Esophagus (tissue), 2 donors: ENCODE data around the gene RGS1. TPM values are rescaled to one million over a fixed set of nuclear protein-coding genes. Genes with fewer than 3 reads are reported as not detected.

Experiments
- H3K27ac ChIP-seq, 2 donors: one replicate each; pipeline ENCODE4 v1.5.1; 2013; ENCODE audit warnings: low read depth in 2 of 2, mild to moderate bottlenecking in 2 of 2, inconsistent platforms in 1 of 2, low read length in 1 of 2, moderate library complexity in 1 of 2
- H3K27me3 ChIP-seq, 2 donors: one replicate each; pipeline ENCODE4 v1.6.1; 2013; ENCODE audit warnings: low read length in 2 of 2, control low read depth in 1 of 2, mild to moderate bottlenecking in 1 of 2; ENCODE audit not compliant: insufficient read depth in 2 of 2, control insufficient read depth in 1 of 2
- H3K36me3 ChIP-seq, 2 donors: one replicate each; pipeline ENCODE4 v1.6.1; 2013; ENCODE audit warnings: low read length in 1 of 2; ENCODE audit not compliant: control insufficient read depth in 2 of 2, insufficient read depth in 2 of 2
- H3K4me1 ChIP-seq, 2 donors: one replicate each; pipeline ENCODE4 v1.6.1; 2013; ENCODE audit warnings: low read length in 1 of 2; ENCODE audit not compliant: control insufficient read depth in 2 of 2, insufficient read depth in 2 of 2
- H3K4me3 ChIP-seq, 2 donors: one replicate each; pipeline ENCODE4 v1.5.1; 2013; ENCODE audit warnings: low read length in 2 of 2, mild to moderate bottlenecking in 2 of 2, low read depth in 1 of 2, moderate library complexity in 1 of 2
- H3K9me3 ChIP-seq, 2 donors: one replicate each; pipeline ENCODE4 v1.6.1; 2013; ENCODE audit warnings: mild to moderate bottlenecking in 2 of 2, low read depth in 1 of 2, low read length in 1 of 2, moderate library complexity in 1 of 2; ENCODE audit not compliant: control insufficient read depth in 2 of 2, insufficient read depth in 1 of 2
- WGBS, 2 donors: extraction: QIAGEN DNeasy Blood & Tissue Kit; methylation state at CpG; one replicate each; pipeline ENCODE4 v1.1.7; 2013; 5-methylcytosine and 5-hydroxymethylcytosine counted together
- polyA plus RNA-seq, 2 donors: library from polyadenylated mRNA; stranded (reverse); fragments of 200-250 nt; gene quantifications; one replicate each; pipeline ENCODE4 v1.2.3, GENCODE V29; 2013
- donor health status: healthy with polysubstance abuse.
- donor health status: Bipolar disorder and iron deficiency.

RGS1 gene
- polyA plus RNA-seq, 2 donors, result 4.7 to 7.7 TPM

DNA sequence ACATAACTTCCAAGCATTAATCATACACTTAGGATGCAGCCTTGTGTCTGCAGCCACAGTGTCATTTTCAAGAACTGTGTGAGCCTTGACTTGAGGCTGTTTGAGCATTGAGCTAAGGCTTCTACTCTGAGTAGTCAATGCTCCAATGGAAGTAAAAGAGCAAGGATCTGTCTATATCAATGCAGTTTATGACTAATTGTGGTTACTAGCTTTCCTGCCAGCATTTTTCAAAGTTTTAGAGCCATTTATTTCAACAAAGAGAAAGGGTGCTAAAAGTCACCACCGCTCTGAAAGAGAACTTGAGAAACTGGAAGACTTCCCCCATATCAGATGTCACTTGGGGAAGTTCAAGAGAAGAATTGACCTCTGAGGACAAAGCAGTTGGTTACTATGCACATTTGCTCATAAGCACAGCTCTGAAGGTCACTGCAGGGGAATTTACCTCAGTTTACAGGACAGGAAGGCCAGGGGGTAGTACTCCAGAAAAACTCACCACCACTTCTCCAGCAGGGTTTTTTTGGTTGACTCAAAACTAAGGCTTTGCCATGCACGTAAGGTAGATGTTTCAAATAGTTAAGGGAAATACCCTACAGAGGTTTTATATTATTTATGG is 24.5 kb upstream of the RGS1 start:
- no peak overlapping the region for H3K27ac ChIP-seq
- H3K27me3 ChIP-seq, result no peaks in the 10 kb centered on the region
- H3K36me3 ChIP-seq, result no peaks in the 10 kb centered on the region
- H3K4me3 ChIP-seq, result no peak overlapping the region
- WGBS, 2 donors, result 58 to 63% methylated on average over 2 of the region's 2 CpGs
- H3K4me1 ChIP-seq, result no peaks in the 10 kb centered on the region
- no peaks in the 10 kb centered on the region for H3K9me3 ChIP-seq

DNA sequence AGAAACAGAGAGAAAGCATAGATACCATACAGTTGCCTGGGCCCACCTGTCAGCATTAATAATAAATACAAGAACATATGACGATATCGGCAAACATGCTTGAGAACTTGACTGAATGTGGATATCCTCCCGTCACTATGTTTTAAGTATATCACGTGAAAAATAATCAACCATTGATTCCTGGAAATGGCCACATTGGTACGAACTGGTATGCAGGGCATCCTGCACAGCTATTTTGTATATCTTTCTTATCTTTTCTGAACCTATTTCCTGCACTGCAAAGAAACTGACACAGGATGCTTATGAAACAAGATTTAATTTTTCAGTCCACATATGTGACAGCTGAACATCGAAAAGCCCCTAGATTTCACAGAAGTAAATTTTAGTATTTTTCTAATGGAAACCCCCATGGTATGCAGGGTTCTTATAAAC is 22.8 kb upstream of the RGS1 start:
- Histone ChIP-seq H3K27ac (no peak overlapping the region), H3K4me1 (no peaks in the 10 kb centered on the region), H3K36me3 (no peaks in the 10 kb centered on the region), H3K4me3 (no peak overlapping the region), H3K9me3 (no peaks in the 10 kb centered on the region), H3K27me3 (no peaks in the 10 kb centered on the region)
- WGBS, 2 donors, result 75 to 78% methylated on average over 6 of the region's 6 CpGs

DNA sequence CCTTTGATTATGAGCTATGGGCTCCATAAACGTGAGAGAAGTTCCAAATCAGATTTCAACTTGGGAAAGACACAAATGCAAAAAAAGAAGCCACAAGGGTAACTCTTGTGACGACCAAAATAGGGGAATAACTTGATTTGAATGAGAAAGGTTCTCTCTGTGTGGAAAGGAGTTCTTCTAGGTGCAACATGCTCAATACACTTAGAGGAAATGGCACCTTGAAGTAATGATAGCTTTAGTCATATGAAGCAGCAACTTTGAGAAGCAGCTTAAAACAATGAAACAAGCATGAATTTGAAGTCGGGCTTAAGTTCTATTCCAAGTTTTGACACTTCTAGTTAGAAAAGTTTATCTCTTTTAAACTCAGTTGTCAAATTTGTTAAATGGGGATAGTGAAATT is 21.8 kb upstream of the RGS1 start:
- H3K27me3 ChIP-seq, result no peaks in the 10 kb centered on the region
- WGBS, 2 donors, result 73 to 82% methylated on average over 3 of the region's 3 CpGs

DNA sequence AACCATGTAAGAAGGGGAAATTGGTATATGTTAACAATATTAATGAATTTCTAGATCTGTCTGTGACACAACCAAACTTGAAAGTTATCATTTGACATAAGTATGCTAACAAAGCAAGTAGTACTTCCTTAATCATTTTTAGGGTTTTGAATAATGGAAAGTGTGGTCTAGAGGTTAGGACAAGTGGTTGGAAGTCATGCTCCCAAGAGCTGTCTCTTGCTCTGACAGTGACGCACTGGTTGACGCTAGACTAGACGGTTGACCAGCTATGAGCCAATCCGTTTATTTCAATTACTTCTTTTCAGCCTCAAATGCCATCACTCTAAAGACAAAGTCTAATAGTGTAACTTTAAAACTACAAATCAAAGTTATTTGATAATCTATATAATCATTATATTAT is 20.7 kb upstream of the RGS1 start:
- no peaks in the 10 kb centered on the region for H3K9me3 ChIP-seq
- no peaks in the 10 kb centered on the region for H3K4me1 ChIP-seq
- no peaks in the 10 kb centered on the region for H3K36me3 ChIP-seq
- H3K27ac ChIP-seq, result no peak overlapping the region
- H3K27me3 ChIP-seq, result no peaks in the 10 kb centered on the region
- H3K4me3 ChIP-seq, result no peak overlapping the region
- 84% methylated on average over 4 of the region's 4 CpGs for WGBS, 2 donors

More for the DNA sequence above, 21.8 kb upstream of the RGS1 start:
- Histone ChIP-seq H3K9me3 (no peaks in the 10 kb centered on the region), H3K36me3 (no peaks in the 10 kb centered on the region), H3K4me3 (no peak overlapping the region), H3K27ac (no peak overlapping the region), H3K4me1 (no peaks in the 10 kb centered on the region)

DNA sequence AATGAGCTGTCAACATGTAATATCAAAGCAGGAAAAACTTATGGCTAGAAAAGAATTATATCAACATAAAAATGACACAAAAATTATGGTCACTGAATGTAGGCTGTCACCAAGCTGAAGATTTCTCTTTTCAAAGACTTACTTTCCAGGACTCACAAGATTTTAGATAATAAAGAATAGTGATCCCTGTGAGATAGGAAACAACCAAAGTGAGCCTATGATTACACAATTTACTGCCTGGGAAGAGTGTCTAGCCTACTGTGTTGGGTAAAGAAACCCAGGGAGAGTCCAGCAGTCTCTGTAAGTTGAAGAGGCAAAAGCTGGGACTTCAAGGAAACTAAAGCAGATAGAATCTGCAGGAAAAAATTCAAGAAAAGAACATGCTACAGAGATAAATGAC is 20.2 kb upstream of the RGS1 start:
- no peak overlapping the region for H3K27ac ChIP-seq
- H3K27me3 ChIP-seq, result no peaks in the 10 kb centered on the region
- H3K9me3 ChIP-seq, result no peaks in the 10 kb centered on the region
- H3K4me1 ChIP-seq, result no peaks in the 10 kb centered on the region
- H3K4me3 ChIP-seq, result no peak overlapping the region
- H3K36me3 ChIP-seq, result no peaks in the 10 kb centered on the region

DNA sequence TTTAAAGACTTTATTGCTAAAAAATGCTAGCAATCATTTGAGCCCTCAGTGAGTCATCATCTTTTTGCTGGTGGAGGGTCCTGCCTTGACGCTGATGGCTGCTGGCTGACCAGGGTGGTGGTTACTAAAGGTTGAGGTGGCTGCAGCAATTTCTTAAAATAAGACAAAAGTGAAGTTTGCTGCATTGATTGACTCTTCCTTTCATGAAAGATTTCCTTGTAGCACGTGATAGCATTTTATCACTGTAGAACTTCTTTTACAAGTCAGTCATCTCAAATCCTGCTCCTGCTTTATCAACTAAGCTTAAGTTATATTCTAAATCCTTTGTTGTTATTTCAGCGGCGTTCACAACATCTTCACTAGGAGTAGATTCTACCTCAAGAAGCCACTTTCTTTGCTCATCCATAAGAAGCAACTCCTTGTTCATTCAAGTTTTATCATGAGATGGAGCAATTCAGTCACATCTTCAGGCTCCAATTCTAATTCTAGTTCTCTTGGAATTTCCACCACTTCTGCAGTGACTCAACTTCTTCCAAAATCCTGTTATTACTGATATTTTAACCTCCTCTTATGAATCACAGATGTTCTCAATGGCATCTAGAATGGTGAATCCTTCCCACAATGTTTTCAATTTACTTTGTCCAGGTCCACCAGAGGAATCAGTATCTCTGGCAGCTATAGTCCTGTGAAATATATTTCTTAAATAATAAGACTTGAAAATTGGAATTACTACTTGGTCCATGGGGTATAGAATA is 17.6 kb upstream of the RGS1 start:
- WGBS, 2 donors, result 90 to 92% methylated on average over 4 of the region's 4 CpGs
- Histone ChIP-seq H3K4me3 (no peak overlapping the region), H3K9me3 (no peaks in the 10 kb centered on the region), H3K27ac (no peak overlapping the region), H3K36me3 (no peaks in the 10 kb centered on the region), H3K27me3 (no peaks in the 10 kb centered on the region), H3K4me1 (no peaks in the 10 kb centered on the region)

DNA sequence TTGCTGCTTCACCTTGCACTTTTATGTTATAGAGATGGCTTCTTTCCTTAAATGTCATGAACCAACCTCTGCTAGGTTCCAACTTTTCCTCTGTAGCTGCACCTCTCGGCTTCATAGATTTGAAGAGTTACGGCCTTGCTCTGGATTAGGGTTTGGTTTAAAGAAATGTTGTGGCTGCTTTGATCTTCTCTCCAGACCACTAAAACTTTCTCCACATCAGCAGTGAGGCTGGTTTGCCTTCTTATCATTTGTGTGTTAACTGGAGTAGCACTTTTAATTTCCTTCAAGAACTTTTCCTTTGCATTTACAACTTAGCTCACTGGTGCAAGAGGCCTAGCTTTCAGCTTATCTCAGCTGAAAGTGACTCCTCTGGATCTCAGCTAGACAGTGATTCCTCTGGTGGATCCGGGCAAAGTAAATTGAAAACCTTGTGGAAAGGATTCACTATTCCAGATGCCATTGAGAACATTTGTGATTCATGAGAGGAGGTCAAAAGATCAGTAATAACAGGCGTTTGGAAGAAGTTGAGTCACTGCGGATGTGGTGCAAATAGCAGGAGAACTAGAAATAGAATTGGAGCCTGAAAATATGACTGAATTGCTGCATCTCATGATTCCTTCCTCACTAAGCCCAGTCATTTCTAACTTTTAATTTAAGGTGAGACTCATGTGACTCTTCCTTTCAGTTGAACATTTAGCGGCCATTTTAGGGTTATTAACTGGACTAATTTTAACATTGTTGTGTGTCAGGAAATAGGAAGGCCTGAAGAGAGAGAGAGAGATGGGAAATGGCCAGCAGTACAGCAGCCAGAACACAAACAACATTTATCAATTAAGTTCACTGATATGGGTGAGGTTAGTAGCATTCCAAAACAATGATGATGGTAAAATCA is 16.2 kb upstream of the RGS1 start:
- Histone ChIP-seq H3K36me3 (no peaks in the 10 kb centered on the region), H3K4me1 (no peaks in the 10 kb centered on the region), H3K4me3 (no peak overlapping the region), H3K27me3 (no peaks in the 10 kb centered on the region), H3K9me3 (no peaks in the 10 kb centered on the region), H3K27ac (no peak overlapping the region)
- 70 to 71% methylated on average over 6 of the region's 6 CpGs for WGBS, 2 donors

DNA sequence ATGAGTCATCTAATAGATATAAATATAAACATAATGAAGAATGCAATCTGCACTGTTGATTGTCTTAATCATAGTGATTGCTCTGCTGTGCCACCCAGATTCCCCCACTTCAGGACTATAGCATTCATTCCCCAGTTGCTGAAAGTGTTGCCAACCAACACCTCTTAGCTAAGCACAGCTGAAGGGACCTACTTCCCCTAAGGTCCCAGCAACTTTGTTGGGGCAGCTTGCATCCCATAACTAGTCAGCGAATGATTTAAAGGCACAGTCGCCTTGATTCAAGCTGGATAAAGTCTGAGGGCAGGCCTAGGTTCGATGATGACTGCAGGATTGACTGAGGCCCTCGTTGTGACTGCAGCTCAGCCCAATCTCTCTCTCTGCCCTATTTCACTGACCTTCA is 14.3 kb upstream of the RGS1 start:
- H3K27ac ChIP-seq, result no peak overlapping the region
- H3K4me1 ChIP-seq, result no peaks in the 10 kb centered on the region
- 89 to 97% methylated on average over 4 of the region's 4 CpGs for WGBS, 2 donors
- no peaks in the 10 kb centered on the region for H3K9me3 ChIP-seq
- H3K4me3 ChIP-seq, result no peak overlapping the region
- no peaks in the 10 kb centered on the region for H3K36me3 ChIP-seq
- no peaks in the 10 kb centered on the region for H3K27me3 ChIP-seq

DNA sequence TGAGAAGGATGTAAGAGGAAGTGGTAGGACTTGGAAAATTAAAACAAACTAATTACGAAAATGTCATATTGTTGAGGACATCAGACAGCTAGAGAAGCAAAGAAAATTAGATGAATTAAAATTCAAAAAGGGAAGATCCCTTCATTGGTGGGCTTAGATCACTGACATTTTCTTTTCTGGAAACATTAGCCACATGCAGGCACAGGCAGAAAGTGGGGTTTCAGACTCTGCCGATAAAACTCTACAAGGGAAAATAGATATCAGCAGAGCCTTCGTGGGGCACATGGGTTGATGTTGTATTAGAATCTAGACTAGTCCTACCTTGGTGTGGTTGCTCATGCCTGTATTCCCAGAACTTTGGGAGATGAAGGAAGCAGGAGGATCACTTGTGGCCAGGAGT is 12.4 kb upstream of the RGS1 start:
- no peak overlapping the region for H3K4me3 ChIP-seq
- no peaks in the 10 kb centered on the region for H3K36me3 ChIP-seq
- no peaks in the 10 kb centered on the region for H3K9me3 ChIP-seq
- no peaks in the 10 kb centered on the region for H3K4me1 ChIP-seq
- no peak overlapping the region for H3K27ac ChIP-seq
- no peaks in the 10 kb centered on the region for H3K27me3 ChIP-seq
- WGBS, 2 donors, result 90 to 95% methylated on average over 3 of the region's 3 CpGs
